Activated naive CD4-positive, alpha-beta T cell treated with Interleukin-2 at 50 U/mL for 16 hours (primary cell): ENCODE results near the gene CPNE8.

ENCODE experiments used
- DNase-seq: peaks from one replicate; pipeline ENCODE4 v3.0.0-alpha.2; 2020

Gene CPNE8

GRCh38 chr12:38905480-38906351 lies at the start of gene CPNE8:
Gene CPNE8, minus strand, starts transcription at chr12:38905591. Its CDS starts 57 bp downstream, at chr12:38905534.
- peak; percentile 58 for DNase-seq

GRCh38 chr12:38954238-38954873 lies 49.0 kb upstream of the CPNE8 start:
- no peak for DNase-seq

- DNase-seq: no peak
These were observed 44.0 kb upstream of the CPNE8 start for GRCh38 chr12:38949363-38949762.

- no peak for DNase-seq
These were observed 29.3 kb upstream of the CPNE8 start for GRCh38 chr12:38934686-38935085.

GRCh38 chr12:38934078-38934584 lies 28.7 kb upstream of the CPNE8 start:
- no peak for DNase-seq

GRCh38 chr12:38932320-38932719 lies 26.9 kb upstream of the CPNE8 start:
- DNase-seq: no peak

GRCh38 chr12:38931461-38931860 lies 26.1 kb upstream of the CPNE8 start:
- DNase-seq: no peak

- no peak for DNase-seq
These were observed 25.6 kb upstream of the CPNE8 start for GRCh38 chr12:38930990-38931389.

- no peak for DNase-seq
These were observed 21.1 kb upstream of the CPNE8 start for GRCh38 chr12:38926501-38926900.

GRCh38 chr12:38921025-38921677 lies 15.8 kb upstream of the CPNE8 start:
- peak; percentile 39 for DNase-seq

GRCh38 chr12:38919191-38919590 lies 13.8 kb upstream of the CPNE8 start:
- no peak for DNase-seq

GRCh38 chr12:38915429-38916182 lies 10.2 kb upstream of the CPNE8 start:
- no peak for DNase-seq

GRCh38 chr12:38912116-38912515 lies 6.7 kb upstream of the CPNE8 start:
- DNase-seq: no peak

- no peak for DNase-seq
These were observed 6.2 kb upstream of the CPNE8 start for GRCh38 chr12:38911611-38912010.

- DNase-seq: no peak
These were observed 2.0 kb upstream of the CPNE8 start for GRCh38 chr12:38907201-38907923.

- DNase-seq: peak; percentile 76
These were observed 1.2 kb upstream of the CPNE8 start for GRCh38 chr12:38906482-38907200.

- peak; percentile 46 for DNase-seq
These were observed 583 bp downstream of the CPNE8 start for GRCh38 chr12:38904537-38905479.

- no peak for DNase-seq
These were observed 1.8 kb downstream of the CPNE8 start for GRCh38 chr12:38903596-38903995.

- no peak for DNase-seq
These were observed 7.2 kb downstream of the CPNE8 start for GRCh38 chr12:38898001-38898684.

GRCh38 chr12:38895446-38895845 lies 9.9 kb downstream of the CPNE8 start:
- no peak for DNase-seq
